Stimulated activated naive CD8-positive, alpha-beta T cell treated with anti-CD3 and anti-CD28 coated beads, Interleukin-15, Interleukin-2, amounts not matched to agents 100 ng/mL and 50 ng/mL, for 24 hours (primary cell): Measurements from ENCODE around the gene DBNDD2.

Experiments
- H3K27ac Mint-ChIP-seq: one replicate; pipeline ENCODE4 v1.8.0; 2021; ENCODE audit warnings: mild to moderate bottlenecking, mixed read lengths
- H3K27me3 Mint-ChIP-seq: one replicate; pipeline ENCODE4 v1.8.0; 2021; ENCODE audit warnings: mixed read lengths
- H3K36me3 Mint-ChIP-seq: one replicate; pipeline ENCODE4 v1.8.0; 2021; ENCODE audit warnings: low read depth, mixed read lengths
- H3K4me1 Mint-ChIP-seq: one replicate; pipeline ENCODE4 v1.8.0; 2021; ENCODE audit warnings: low read depth, mixed read lengths
- H3K4me3 Mint-ChIP-seq: one replicate; pipeline ENCODE4 v1.8.0; 2021; ENCODE audit warnings: mild to moderate bottlenecking, mixed read lengths
- H3K9me3 Mint-ChIP-seq: one replicate; pipeline ENCODE4 v1.8.0; 2021; ENCODE audit warnings: mixed read lengths

DBNDD2 gene

DNA sequence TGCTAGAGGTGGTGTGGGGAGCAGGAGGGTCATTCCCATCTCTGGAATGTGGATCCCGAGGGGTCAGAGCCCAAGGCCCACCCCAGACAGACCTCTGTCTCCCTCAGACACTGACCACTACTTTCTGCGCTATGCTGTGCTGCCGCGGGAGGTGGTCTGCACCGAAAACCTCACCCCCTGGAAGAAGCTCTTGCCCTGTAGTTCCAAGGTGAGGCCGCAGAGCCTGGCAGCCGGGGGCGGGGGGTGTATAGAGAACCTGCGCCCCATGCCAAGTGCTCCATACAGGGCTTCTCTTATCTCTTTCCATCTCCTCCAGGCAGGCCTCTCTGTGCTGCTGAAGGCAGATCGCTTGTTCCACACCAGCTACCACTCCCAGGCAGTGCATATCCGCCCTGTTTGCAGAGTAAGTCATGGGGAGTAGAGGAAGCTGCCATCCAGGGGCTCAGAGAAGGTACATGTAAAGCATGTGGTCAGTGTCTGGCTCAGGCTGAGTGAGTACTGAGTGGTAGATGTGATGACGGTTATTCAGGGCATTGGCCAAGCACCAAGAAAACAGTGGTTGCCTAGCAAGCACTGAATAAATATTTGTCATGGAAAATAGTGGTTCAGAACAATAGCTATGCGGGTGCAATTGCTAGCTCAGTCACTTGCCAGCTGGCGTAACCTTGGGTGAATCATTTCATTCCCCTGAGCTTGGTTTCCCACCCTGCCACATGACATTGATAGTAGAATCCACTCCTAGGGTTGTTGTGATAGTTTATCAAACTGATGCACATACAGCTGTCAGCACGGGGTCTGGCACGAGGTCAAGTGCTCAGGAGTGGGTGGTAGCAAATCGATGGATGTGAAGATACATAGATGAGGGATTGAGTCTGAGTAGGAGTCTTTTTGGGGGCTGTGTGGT, 11.4 kb downstream of the DBNDD2 start:
- Mint-ChIP-seq H3K27ac (peak overlapping the region; percentile 96), H3K36me3 (peaks cover 58% of the 10 kb centered on the region), H3K4me3 (peak overlapping the region; percentile 95), H3K4me1 (peaks cover 50% of the 10 kb centered on the region), H3K27me3 (no peaks in the 10 kb centered on the region), H3K9me3 (no peaks in the 10 kb centered on the region)

DNA sequence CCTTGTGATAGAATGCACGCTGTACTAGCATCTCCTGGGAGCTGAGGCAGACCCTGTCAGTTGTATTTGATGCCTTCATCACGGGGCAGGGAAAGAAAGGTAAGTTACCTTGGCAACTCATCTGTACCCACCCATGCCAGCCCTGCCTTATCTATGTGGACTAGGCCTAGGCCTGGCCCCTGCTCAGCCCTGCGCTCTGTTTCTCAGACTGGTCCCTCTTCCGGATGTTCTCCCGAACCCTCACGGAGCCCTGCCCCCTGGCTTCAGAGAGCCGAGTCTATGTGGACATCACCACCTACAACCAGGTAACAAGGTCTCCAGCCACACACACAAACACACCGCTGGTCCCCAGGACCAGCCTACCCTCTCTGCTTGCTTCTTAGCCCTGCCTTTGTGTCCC, 12.0 kb downstream of the DBNDD2 start:
- H3K27me3 Mint-ChIP-seq, result no peaks in the 10 kb centered on the region
- peak overlapping the region; percentile 57 for H3K27ac Mint-ChIP-seq
- no peak overlapping the region for H3K4me3 Mint-ChIP-seq
- H3K9me3 Mint-ChIP-seq, result no peaks in the 10 kb centered on the region
- peaks cover 44% of the 10 kb centered on the region for H3K4me1 Mint-ChIP-seq
- peaks cover 63% of the 10 kb centered on the region for H3K36me3 Mint-ChIP-seq

DNA sequence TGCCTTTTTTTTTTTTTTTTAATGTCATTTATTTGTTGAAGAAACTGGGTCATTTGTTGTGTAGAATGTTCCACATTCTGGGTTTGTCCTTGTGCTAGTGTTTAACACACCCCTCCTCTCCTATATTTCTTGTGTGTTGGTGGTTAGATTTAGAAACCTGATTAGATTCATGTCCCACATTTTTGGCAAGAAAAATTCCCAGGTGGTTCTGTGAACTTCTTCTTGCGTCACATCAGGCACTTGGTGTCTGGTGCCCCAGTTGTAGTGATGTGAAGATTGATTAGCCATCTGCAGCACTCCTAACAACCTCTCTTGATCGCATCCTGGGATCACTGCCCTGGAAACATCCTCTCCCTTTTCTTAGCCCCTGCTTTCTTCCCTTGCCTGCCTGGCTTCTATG, 15.6 kb downstream of the DBNDD2 start:
- Mint-ChIP-seq H3K36me3 (peaks cover 69% of the 10 kb centered on the region), H3K4me3 (no peak overlapping the region), H3K9me3 (no peaks in the 10 kb centered on the region), H3K4me1 (peaks cover 17% of the 10 kb centered on the region), H3K27ac (no peak overlapping the region), H3K27me3 (no peaks in the 10 kb centered on the region)

DNA sequence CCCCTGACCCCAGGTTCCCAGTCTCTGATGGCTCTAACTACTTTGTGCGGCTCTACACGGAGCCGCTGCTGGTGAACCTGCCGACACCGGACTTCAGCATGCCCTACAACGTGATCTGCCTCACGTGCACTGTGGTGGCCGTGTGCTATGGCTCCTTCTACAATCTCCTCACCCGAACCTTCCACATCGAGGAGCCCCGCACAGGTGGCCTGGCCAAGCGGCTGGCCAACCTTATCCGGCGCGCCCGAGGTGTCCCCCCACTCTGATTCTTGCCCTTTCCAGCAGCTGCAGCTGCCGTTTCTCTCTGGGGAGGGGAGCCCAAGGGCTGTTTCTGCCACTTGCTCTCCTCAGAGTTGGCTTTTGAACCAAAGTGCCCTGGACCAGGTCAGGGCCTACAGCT, 17.5 kb downstream of the DBNDD2 start:
- no peak overlapping the region for H3K27ac Mint-ChIP-seq
- peaks cover 51% of the 10 kb centered on the region for H3K36me3 Mint-ChIP-seq
- H3K4me3 Mint-ChIP-seq, result no peak overlapping the region
- H3K4me1 Mint-ChIP-seq, result no peaks in the 10 kb centered on the region
- H3K9me3 Mint-ChIP-seq, result no peaks in the 10 kb centered on the region
- H3K27me3 Mint-ChIP-seq, result no peaks in the 10 kb centered on the region

DNA sequence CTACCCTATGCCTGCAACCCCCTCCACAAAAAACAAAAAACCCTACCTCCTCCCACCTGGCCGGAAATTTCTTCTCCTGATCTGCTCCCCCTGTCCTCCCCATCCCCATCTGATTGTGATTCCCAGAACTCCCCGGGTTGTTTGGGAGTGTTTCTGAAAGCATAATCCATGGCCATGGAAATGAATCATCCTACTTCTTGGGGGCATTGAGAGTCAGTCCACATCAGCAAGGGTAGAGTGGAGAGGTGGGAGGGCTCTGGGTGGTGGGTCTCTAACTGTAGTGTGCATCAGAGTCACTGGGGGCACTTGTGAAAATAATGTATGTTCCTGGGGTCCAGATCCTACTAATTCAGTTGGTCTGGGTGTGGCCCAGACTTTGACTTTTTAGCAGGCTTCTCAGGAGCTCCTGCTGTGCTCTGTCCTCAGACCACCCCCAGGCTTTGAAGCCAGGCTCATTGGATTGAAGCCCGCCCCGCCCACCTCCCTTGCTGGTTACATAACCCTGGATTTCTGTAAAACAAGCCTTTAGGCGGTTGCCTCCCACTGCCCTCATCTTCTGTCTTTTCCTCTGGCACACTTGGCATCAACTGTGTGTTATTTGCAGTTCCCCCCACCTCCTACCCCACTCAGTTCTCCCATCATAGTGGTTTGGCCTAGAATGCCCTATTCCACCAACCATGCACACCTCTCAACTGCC, 18.4 kb downstream of the DBNDD2 start:
- no peak overlapping the region for H3K4me3 Mint-ChIP-seq
- no peak overlapping the region for H3K27ac Mint-ChIP-seq
- no peaks in the 10 kb centered on the region for H3K27me3 Mint-ChIP-seq
- peaks cover 54% of the 10 kb centered on the region for H3K36me3 Mint-ChIP-seq
- H3K4me1 Mint-ChIP-seq, result no peaks in the 10 kb centered on the region
- H3K9me3 Mint-ChIP-seq, result no peaks in the 10 kb centered on the region

DNA sequence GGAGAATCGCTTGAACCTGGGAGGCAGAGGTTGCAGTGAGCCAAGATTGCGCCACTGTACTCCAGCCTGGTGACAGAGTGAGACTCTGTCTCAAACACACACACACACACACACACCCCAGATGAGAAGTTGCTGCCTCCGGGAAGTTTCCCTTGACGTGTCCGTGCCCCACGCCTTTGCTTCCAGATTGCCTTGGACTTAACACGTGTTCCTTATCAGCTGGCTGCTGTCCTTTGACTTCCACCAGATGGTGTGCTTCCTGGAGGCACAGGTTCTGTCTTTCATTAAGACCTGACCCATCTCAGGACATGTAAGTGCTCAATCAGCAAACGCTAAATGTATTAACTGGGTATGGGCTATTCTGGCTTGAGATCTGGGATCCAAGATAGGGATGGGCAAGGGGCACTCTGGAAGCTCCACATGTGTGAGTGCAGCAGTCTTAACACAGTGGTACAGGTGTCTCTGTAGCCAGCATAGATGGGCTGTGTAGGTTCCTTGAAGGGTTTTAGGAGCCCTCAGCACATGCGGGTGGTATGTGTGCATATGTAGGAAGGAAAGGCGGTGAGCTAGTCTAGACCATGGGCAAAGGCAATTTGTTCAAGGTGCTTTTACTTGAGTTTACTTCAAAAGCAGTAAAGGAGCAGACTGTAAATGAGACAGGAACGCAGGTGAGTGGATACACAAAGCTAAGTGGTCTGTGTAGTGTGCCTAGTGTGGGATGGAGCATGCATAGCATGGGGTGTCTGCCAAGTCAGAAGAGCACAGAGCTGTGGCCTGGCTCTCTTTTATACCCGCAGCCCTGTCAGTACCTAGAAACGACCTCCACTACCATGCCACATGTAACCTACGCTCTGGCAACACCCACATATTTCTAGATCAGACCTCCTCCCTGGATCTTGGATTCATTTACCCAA, 19.4 kb downstream of the DBNDD2 start:
- Mint-ChIP-seq H3K27ac (no peak overlapping the region), H3K27me3 (no peaks in the 10 kb centered on the region), H3K9me3 (no peaks in the 10 kb centered on the region), H3K4me1 (peaks cover 6% of the 10 kb centered on the region), H3K36me3 (peaks cover 51% of the 10 kb centered on the region), H3K4me3 (no peak overlapping the region)

DNA sequence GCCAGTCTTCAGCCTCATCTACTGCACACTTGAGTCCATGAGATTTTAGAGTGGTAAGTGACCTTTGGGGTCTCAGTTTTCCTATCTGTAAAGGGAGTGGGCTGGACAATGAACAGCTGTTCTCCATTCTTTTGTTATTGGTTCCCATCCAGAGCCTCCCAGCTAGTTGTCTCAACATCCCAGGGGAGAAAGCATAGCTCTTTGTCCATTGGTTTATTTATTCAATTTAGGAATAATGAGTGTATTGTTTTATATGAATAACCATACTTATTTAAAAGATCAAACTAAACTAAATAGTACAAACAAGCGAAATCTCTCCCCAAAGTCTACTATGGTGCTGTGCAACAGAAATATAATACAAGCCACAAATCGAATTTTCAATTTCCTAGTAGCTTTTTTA, 21.5 kb downstream of the DBNDD2 start:
- H3K27me3 Mint-ChIP-seq, result no peaks in the 10 kb centered on the region
- H3K9me3 Mint-ChIP-seq, result no peaks in the 10 kb centered on the region
- peaks cover 49% of the 10 kb centered on the region for H3K36me3 Mint-ChIP-seq
- H3K27ac Mint-ChIP-seq, result no peak overlapping the region
- no peak overlapping the region for H3K4me3 Mint-ChIP-seq
- H3K4me1 Mint-ChIP-seq, result peaks cover 15% of the 10 kb centered on the region

DNA sequence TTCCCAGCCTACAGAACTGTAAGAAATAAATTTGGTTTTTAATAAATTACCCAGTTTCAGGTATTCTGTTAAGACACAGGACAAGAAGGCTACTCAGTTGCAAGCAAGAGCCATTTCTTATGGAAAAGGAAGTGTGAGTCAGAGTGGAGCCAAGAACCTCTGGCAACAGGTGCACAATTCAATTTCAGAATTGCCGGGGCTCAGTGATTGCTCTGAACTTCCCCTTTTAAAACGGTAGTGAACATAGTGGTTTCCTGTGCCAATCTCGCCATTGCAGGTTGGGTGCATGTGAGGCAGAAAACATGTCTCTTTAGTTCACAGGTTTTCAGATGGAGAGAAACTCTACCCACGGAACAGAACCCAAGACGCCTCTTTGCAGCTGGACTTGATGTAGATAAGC, 24.2 kb downstream of the DBNDD2 start:
- Mint-ChIP-seq H3K27ac (no peak overlapping the region), H3K27me3 (no peaks in the 10 kb centered on the region), H3K36me3 (peaks cover 28% of the 10 kb centered on the region), H3K9me3 (no peaks in the 10 kb centered on the region), H3K4me1 (peaks cover 27% of the 10 kb centered on the region), H3K4me3 (no peak overlapping the region)

DNA sequence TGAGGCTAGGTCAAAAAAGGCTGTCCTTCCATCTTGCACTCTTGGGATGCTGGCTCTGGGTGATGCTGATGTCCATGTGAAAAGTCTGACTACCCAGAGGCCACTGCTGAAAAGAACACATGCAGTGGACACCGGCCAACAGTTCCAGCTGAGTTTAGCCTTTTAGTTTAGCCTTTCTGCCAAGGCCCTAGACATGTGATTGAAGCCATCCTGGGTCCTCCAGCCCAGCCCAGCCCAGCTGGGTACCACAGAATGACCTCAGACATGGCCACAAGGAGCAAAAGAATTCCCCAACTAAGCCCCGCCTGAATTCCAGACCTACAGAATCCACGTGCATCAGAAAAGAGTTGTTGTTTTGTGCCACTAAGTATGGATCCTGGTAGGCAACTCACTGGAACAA, 25.2 kb downstream of the DBNDD2 start:
- peaks cover 25% of the 10 kb centered on the region for H3K36me3 Mint-ChIP-seq
- no peak overlapping the region for H3K27ac Mint-ChIP-seq
- H3K4me1 Mint-ChIP-seq, result peaks cover 27% of the 10 kb centered on the region
- H3K27me3 Mint-ChIP-seq, result no peaks in the 10 kb centered on the region
- no peak overlapping the region for H3K4me3 Mint-ChIP-seq
- no peaks in the 10 kb centered on the region for H3K9me3 Mint-ChIP-seq

DNA sequence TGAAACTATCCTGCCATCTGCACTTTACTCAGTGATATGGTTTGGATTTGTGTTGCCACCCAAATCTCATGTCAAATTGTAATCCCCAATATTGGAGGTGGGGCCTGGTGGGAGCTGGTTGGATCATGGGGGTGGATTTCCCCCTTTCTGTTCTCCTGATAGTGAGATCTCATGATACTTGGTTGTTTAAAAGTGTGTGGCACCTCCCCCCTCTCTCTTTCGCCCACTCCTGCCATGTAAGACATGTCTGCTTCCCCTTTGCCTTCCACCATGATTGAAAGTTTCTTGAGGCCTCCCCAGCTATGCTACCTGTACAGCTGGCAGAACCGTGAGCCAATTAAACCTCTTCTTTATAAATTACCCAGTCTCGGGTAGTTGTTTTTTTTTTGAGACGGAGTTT, 25.9 kb downstream of the DBNDD2 start:
- H3K27me3 Mint-ChIP-seq, result no peaks in the 10 kb centered on the region
- H3K4me3 Mint-ChIP-seq, result no peak overlapping the region
- H3K4me1 Mint-ChIP-seq, result peaks cover 27% of the 10 kb centered on the region
- H3K36me3 Mint-ChIP-seq, result peaks cover 25% of the 10 kb centered on the region
- H3K27ac Mint-ChIP-seq, result no peak overlapping the region
- H3K9me3 Mint-ChIP-seq, result no peaks in the 10 kb centered on the region

DNA sequence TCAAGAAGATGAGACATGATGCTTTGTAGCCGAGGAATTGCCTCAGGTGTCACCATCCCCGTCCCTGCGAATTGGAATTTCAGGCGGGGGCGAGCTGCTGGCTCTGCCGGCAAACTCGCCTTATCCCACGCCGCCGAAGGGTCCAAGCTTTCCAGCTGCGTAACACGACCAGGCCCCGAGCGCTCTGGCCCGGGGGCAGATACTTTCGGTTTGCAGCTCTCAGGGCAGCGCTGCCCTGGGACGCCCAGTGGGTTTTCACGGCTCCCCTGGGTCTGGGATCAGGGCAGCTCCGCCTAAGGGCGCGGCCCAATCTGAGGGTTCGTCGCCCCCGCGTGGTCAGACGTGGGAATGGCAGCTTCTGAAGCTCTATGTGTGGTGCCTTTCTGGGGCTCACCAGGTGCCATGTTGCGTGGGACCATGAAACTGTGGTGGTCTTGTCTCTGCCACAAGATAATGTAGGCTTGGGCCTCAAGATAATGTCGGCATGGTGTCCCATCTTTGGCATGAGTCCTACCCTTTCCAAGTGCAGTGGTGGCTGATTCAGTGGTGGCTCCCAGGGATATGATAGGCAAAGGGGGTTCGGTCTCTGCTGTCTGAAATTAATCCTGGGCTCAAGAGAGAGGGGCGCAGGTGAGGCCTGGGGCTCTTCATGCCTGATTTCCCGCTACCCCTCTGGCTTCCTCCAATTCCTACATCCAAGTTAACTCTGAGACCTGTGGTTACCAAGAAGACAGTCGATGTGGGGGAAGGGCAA, 28.8 kb downstream of the DBNDD2 start:
- peak overlapping the region; percentile 73 for H3K4me3 Mint-ChIP-seq
- H3K4me1 Mint-ChIP-seq, result peaks cover 26% of the 10 kb centered on the region
- peaks cover 15% of the 10 kb centered on the region for H3K36me3 Mint-ChIP-seq
- no peaks in the 10 kb centered on the region for H3K27me3 Mint-ChIP-seq
- peak overlapping the region; percentile 58 for H3K27ac Mint-ChIP-seq
- no peaks in the 10 kb centered on the region for H3K9me3 Mint-ChIP-seq

DNA sequence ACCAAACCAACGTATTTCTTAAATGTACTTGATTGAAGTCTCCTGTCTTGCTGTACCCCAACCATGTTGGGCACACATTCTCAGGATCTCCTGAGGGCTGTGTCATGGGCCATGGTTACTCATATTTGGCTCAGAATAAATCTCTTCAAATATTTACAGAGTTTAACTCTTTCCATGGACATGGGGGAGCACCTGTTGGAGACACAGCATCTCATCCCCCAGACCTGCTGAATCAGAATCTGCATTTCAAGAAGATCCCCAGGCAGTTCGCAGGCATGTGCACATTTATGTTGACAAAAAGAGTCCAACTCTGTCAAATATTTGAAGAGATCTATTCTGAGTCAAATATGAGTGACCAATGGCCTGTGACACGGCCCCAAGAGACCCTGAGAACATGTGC, 32.3 kb downstream of the DBNDD2 start:
- H3K9me3 Mint-ChIP-seq, result no peaks in the 10 kb centered on the region

DNA sequence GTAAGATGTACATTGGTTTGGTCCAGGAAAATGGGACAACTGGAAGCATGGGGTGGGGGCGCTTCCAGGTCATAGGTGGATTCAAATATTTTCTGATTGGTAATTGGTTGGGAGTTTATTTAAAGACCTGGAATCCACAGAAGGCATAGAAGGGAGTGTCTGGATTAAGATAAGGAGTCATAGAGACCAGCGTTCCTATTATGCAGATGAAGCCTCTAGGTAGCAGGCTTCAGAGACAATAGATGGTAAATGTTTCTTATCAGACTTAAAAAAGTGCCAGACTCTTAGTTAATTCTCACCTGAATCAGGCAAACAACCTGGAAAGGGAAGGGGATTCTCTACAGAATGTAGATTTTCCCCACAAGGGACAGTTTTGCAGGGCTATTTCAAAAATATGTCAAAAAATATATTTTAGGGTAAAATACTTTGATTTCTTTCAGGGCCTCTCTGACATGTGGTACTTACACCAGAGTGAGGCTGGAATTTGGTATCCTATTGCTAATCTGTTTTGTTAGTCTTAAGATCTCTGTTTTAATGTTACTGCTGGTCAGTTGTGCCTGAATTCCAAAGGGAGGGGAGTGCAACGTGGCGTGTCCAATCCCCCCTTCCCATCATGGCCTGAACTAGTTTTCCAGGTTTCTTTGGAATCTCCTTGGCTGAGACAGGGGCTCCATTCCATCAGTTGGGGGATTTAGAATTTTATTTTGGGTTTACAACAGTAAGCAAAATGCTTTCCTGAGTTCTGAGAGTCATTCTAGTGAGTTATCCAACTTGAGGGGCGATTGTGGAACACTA, 33.0 kb downstream of the DBNDD2 start:
- Mint-ChIP-seq H3K36me3 (no peaks in the 10 kb centered on the region), H3K4me3 (no peak overlapping the region), H3K4me1 (peaks cover 28% of the 10 kb centered on the region), H3K27me3 (peaks cover 10% of the 10 kb centered on the region), H3K9me3 (no peaks in the 10 kb centered on the region), H3K27ac (no peak overlapping the region)

More for the DNA sequence above, 32.3 kb downstream of the DBNDD2 start:
- no peak overlapping the region for H3K4me3 Mint-ChIP-seq
- H3K4me1 Mint-ChIP-seq, result peaks cover 30% of the 10 kb centered on the region
- H3K27me3 Mint-ChIP-seq, result peaks cover 10% of the 10 kb centered on the region
- H3K36me3 Mint-ChIP-seq, result no peaks in the 10 kb centered on the region
- no peak overlapping the region for H3K27ac Mint-ChIP-seq
